Measurements from ENCODE around the gene ARCN1. TPM values are rescaled to one million over a fixed set of nuclear protein-coding genes. Genes with fewer than 3 reads are reported as not detected.

The ARCN1 gene
- total and polyA plus RNA-seq, 2 donors (not counting 3 experiments of a cell fraction or from before 2014, with no cell fraction given): 172 to 180 TPM

DNA sequence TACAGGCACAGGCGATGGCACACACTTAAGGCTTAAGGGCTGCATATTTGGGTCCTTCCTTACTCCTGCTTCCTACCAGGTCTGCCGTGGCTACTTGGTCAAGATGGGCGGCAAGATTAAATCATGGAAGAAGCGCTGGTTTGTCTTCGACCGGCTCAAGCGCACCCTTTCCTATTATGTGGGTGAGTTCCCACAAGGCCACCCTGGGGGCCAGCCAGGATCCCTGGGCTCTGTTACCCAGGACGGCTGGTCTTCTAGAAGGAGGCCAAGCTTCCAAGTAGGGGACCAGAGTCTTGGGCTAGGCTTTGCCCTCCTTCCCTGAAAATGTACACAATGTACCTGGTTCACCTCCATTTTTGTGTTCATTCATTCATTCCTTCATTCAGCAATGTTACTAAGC is 78.2 kb downstream of the ARCN1 start:
- POLR2A ChIA-PET: no interaction called here
- TF ChIP-seq MAX (IDR thresholded peaks at IDR 0.05; ENCODE audit: insufficient read depth, insufficient read length) (no peak), EZH2 (IDR thresholded peaks at IDR 0.05; ENCODE audit: borderline replicate concordance, low read depth, low read length, severe bottlenecking) (no peak), FOS (IDR thresholded peaks at IDR 0.05; ENCODE audit: borderline replicate concordance, insufficient read depth, low read length) (no peak), JUN (IDR thresholded peaks at IDR 0.05; ENCODE audit: borderline replicate concordance, insufficient read depth, insufficient read length, low read depth) (no peak), GATA2 (IDR thresholded peaks at IDR 0.05; ENCODE audit: insufficient read depth, insufficient read length, low read depth, low read length) (no peak), POLR2AphosphoS5 (IDR thresholded peaks at IDR 0.05; ENCODE audit: insufficient read depth, low read depth, low read length) (no peak)
- Histone ChIP-seq H3K4me2 (ENCODE audit: insufficient read depth, low read length) (no peak overlapping the region), H3K36me3 (ENCODE audit: control insufficient read depth in 2 of 2, extremely low read depth in 1 of 2, insufficient read depth in 2 of 2, low read length in 2 of 2) (peaks cover 33 to 46% of the 10 kb centered on the region in 2 experiments), H3K4me3 (replicated peaks in 1 of 3; ENCODE audit: insufficient read depth in 1 of 3, low read depth in 1 of 3, low read length in 3 of 3) (no peak overlapping the region), H3K9me1 (replicated peaks; ENCODE audit: control insufficient read depth, extremely low read depth, insufficient read depth, low read length) (no peaks in the 10 kb centered on the region), H3K27me3 (ENCODE audit: control insufficient read depth in 2 of 2, insufficient read depth in 2 of 2, low read length in 2 of 2) (no peaks in the 10 kb centered on the region), H4K20me1 (replicated peaks; ENCODE audit: control insufficient read depth, extremely low read depth, insufficient read depth, low read length) (no peaks in the 10 kb centered on the region), H3K9me3 (replicated peaks; ENCODE audit: control insufficient read depth, insufficient read depth, low read length) (no peaks in the 10 kb centered on the region), H3K79me2 (ENCODE audit: control insufficient read depth, insufficient read depth, low read length) (no peaks in the 10 kb centered on the region), H3K27ac (ENCODE audit: insufficient read depth, low read depth, low read length) (no peak overlapping the region), H3K9ac (replicated peaks; ENCODE audit: extremely low read depth, insufficient read depth, low read length) (no peak overlapping the region), H2AFZ (ENCODE audit: low read depth, low read length) (no peak overlapping the region), H3K4me1 (ENCODE audit: control insufficient read depth, extremely low read depth, insufficient read depth, low read length) (no peaks in the 10 kb centered on the region)
- DNase-seq (ENCODE audit: low read depth, low spot score) (no peak), FAIRE-seq (no peak)
- CTCF ChIA-PET: interaction anchor here (0.6 to 1.4 kb wide), 2 partner anchors 29 to 56 kb away, joined by 3 to 4 read pairs; no protein-coding TSS in a partner anchor
- dilution Hi-C loops (cut with MboI; ENCODE audit: extremely low pct_ligation_motif_present, low sequenced_read_pairs) (no loop called here), intact Hi-C loops (cut with micrococcal nuclease) (no loop called here)
- BruUV-seq (replicated peaks): no TSS peak

- H3K79me2 ChIP-seq (ENCODE audit: control insufficient read depth, insufficient read depth, low read length): no peaks in the 10 kb centered on the region
These were observed 79.6 kb downstream of the ARCN1 start for GRCh38 chr11:118651820-118652219.

More at GRCh38 chr11:118651820-118652219, 79.6 kb downstream of the ARCN1 start:
- Histone ChIP-seq H3K27me3 (ENCODE audit: control insufficient read depth in 2 of 2, insufficient read depth in 2 of 2, low read length in 2 of 2) (no peaks in the 10 kb centered on the region), H3K9me3 (replicated peaks; ENCODE audit: control insufficient read depth, insufficient read depth, low read length) (no peaks in the 10 kb centered on the region), H3K9ac (replicated peaks; ENCODE audit: extremely low read depth, insufficient read depth, low read length) (no peak overlapping the region), H3K36me3 (ENCODE audit: control insufficient read depth in 2 of 2, extremely low read depth in 1 of 2, insufficient read depth in 2 of 2, low read length in 2 of 2) (peaks cover 34 to 50% of the 10 kb centered on the region in 2 experiments), H3K9me1 (replicated peaks; ENCODE audit: control insufficient read depth, extremely low read depth, insufficient read depth, low read length) (no peaks in the 10 kb centered on the region), H3K4me1 (ENCODE audit: control insufficient read depth, extremely low read depth, insufficient read depth, low read length) (no peaks in the 10 kb centered on the region), H2AFZ (ENCODE audit: low read depth, low read length) (no peak overlapping the region), H3K4me2 (ENCODE audit: insufficient read depth, low read length) (no peak overlapping the region), H4K20me1 (replicated peaks; ENCODE audit: control insufficient read depth, extremely low read depth, insufficient read depth, low read length) (no peaks in the 10 kb centered on the region), H3K27ac (ENCODE audit: insufficient read depth, low read depth, low read length) (no peak overlapping the region), H3K4me3 (replicated peaks in 1 of 3; ENCODE audit: insufficient read depth in 1 of 3, low read depth in 1 of 3, low read length in 3 of 3) (no peak overlapping the region)
- BruUV-seq (replicated peaks): no TSS peak
- intact Hi-C loops (cut with micrococcal nuclease): no loop called here
- DNase-seq (ENCODE audit: low read depth, low spot score) (no peak), FAIRE-seq (no peak)
- dilution Hi-C loops (cut with MboI; ENCODE audit: extremely low pct_ligation_motif_present, low sequenced_read_pairs): no loop called here
- ChIA-PET POLR2A (no interaction called here), CTCF (no interaction called here)
- TF ChIP-seq POLR2A (IDR thresholded peaks at IDR 0.05; ENCODE audit: low read depth, low read length): no peak
- TF ChIP-seq, protein P1, sequence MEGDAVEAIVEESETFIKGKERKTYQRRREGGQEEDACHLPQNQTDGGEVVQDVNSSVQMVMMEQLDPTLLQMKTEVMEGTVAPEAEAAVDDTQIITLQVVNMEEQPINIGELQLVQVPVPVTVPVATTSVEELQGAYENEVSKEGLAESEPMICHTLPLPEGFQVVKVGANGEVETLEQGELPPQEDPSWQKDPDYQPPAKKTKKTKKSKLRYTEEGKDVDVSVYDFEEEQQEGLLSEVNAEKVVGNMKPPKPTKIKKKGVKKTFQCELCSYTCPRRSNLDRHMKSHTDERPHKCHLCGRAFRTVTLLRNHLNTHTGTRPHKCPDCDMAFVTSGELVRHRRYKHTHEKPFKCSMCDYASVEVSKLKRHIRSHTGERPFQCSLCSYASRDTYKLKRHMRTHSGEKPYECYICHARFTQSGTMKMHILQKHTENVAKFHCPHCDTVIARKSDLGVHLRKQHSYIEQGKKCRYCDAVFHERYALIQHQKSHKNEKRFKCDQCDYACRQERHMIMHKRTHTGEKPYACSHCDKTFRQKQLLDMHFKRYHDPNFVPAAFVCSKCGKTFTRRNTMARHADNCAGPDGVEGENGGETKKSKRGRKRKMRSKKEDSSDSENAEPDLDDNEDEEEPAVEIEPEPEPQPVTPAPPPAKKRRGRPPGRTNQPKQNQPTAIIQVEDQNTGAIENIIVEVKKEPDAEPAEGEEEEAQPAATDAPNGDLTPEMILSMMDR (IDR thresholded peaks at IDR 0.05; ENCODE audit: extremely low read depth in 1 of 2, insufficient read depth in 1 of 2, low read depth in 1 of 2, low read length in 2 of 2): no peak
- no peak for TF ChIP-seq POLR2AphosphoS5 (IDR thresholded peaks at IDR 0.05; ENCODE audit: insufficient read depth, low read depth, low read length)
- no peak for TF ChIP-seq GATA2 (IDR thresholded peaks at IDR 0.05; ENCODE audit: insufficient read depth, insufficient read length, low read depth, low read length)
- no peak for TF ChIP-seq MYC (IDR thresholded peaks at IDR 0.05; ENCODE audit: low read depth, low read length)
- TF ChIP-seq FOS (IDR thresholded peaks at IDR 0.05; ENCODE audit: borderline replicate concordance, insufficient read depth, low read length): no peak
- no peak for TF ChIP-seq JUN (IDR thresholded peaks at IDR 0.05; ENCODE audit: borderline replicate concordance, insufficient read depth, insufficient read length, low read depth)
- no peak for TF ChIP-seq EZH2 (IDR thresholded peaks at IDR 0.05; ENCODE audit: borderline replicate concordance, low read depth, low read length, severe bottlenecking)
- TF ChIP-seq MAX (IDR thresholded peaks at IDR 0.05; ENCODE audit: insufficient read depth, insufficient read length): no peak

Data from endothelial cell of umbilical vein (primary cell).